DMS 273 (cell line): Measurements from ENCODE around the gene KCNH6.

Experiments used
- DNase-seq: peaks from one replicate; lab custom pipeline; 2025; ENCODE audit not compliant: unreplicated experiment; lab: John Stamatoyannopoulos, UW

KCNH6 gene

DNA sequence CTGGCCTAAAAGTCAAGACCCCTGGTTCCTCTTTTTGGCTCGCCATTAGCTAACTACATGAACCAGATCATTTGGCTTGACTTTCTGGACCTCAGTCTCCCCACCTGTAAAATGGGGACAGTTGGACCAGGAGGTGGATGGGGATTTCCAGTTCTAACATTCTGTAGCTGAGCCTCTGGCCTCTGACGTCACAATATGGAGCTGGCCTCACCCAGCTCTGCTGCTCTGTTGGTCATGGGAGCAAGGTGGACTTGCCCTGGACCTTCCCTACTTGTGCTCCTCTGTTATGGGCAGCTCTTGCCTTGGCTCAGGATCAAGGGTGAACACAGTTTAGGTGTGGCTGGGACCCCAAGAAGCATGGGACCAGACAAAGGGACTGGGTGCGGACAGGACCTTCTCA is 16.5 kb upstream of the KCNH6 start:
- DNase-seq, result no peak

- no peak for DNase-seq
Observed at GRCh38 chr17:63511331-63511730, 11.8 kb upstream of the KCNH6 start.

- no peak for DNase-seq
Observed at GRCh38 chr17:63512388-63512787, 10.8 kb upstream of the KCNH6 start.

GRCh38 chr17:63512896-63513644 is 10.1 kb upstream of the KCNH6 start:
- no peak for DNase-seq

DNA sequence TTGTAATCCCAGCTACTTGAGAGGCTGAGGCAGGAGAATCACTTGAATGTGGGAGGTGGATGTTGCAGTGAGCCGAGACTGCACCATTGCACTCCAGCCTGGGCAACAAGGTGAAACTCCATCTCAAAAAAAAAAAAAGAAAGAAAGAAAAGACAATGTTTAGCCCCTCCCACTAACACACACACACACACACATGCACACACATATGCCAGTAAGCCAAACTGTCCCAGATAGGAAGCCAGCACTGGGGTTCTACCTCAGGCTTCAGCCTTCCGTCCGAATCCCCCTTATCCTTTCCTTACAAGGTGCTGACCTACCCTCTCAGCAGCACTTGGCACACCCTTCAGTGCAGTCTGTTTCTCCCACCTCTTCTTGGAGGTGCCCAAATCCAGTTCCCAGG is 8.7 kb upstream of the KCNH6 start:
- DNase-seq, result no peak

GRCh38 chr17:63514974-63515373 is 8.2 kb upstream of the KCNH6 start:
- no peak for DNase-seq

GRCh38 chr17:63515426-63515825 is 7.7 kb upstream of the KCNH6 start:
- no peak for DNase-seq

- DNase-seq, result no peak
Observed at GRCh38 chr17:63516910-63517824, 6.0 kb upstream of the KCNH6 start.

DNA sequence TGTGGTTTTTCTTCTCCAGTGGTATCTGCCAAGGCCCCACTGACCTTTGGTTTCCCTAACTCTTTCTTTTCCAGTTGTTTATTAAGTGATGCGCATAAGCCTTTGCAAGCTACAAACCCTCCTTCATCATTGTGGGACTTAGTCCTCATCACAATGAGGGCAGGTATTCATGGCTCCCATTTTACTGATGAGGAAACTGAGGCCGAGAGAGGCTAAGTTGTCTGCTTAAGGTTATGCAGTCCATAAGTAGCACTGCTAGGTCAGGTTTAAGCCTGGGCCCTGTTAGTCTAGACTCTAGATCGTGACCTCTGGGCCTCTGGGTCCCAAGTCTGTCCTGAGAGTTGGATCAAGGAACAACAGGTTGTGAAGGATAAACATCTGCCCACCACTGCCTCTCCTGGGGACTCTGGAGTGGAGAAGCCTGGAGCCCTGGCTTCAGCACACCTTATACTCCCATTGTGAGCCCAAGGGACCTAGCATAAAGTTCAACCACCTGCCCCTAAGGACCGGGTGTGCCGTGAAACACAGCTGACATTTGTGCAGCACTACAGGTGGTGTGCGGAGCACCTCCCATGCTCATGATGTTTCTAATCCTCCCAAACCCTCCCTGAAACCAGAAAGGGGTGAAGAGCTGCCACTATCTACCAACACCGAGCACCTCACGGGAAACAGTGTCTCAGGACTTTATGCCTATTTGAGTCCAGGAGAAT is 5.2 kb upstream of the KCNH6 start:
- no peak for DNase-seq

DNA sequence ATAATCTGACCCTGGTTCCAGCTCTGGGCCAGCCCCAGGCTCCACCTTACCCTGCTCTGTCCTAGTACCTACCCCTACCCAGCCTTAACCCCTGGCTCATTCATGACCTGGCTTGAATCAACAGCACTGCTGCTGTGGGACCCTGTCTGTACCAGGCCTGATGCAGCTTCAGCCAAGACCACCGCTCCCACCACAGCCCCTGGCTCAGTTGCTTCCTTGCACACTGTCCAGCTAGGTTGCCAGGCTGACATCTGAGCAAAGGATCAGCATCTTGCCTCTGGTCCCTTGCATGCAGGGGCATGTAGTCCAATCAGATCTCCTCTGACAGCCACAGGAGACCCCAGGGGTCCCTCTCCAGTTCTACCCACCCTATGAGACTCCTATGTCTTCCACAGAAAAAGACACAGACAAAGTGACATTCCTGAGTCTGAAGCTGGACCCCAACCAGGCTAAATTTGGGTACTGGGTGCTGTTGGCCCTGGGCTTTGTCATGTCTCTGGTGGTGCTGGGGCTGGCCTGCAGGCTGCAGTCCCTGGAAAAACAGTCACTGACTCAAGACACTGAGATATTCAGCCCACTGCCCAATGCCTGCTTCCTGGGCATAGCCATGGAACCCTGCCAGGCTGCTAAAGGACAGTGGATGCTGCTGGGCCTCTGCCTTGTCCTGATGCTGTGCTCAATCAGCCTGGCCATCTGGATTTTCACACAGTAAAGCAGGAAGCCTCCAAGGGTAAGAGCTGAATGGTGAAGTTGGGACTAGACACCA is 3.9 kb upstream of the KCNH6 start:
- no peak for DNase-seq

- peak; percentile 18 for DNase-seq
Observed at GRCh38 chr17:63519972-63520882, 2.9 kb upstream of the KCNH6 start.

- no peak for DNase-seq
Observed at GRCh38 chr17:63524051-63524450, 893 bp downstream of the KCNH6 start.

- no peak for DNase-seq
Observed at GRCh38 chr17:63525190-63525946, 2.2 kb downstream of the KCNH6 start.

GRCh38 chr17:63526861-63527260 is 3.7 kb downstream of the KCNH6 start:
- no peak for DNase-seq

- peak; percentile 24 for DNase-seq
Observed at GRCh38 chr17:63528183-63528582, 5.0 kb downstream of the KCNH6 start.

- peak; percentile 71 for DNase-seq
Observed at GRCh38 chr17:63529711-63530556, 6.8 kb downstream of the KCNH6 start.

GRCh38 chr17:63530557-63531021 is 7.4 kb downstream of the KCNH6 start:
- DNase-seq, result no peak
